Measurements from ENCODE around the gene ELMO3. TPM values are rescaled to one million over a fixed set of nuclear protein-coding genes. Genes with fewer than 3 reads are reported as not detected.

Gene ELMO3
- total RNA-seq, 1 donor: 0.09 TPM

GRCh38 chr16:67230809-67231660 is 32.1 kb downstream of the ELMO3 start:
- no peak for DNase-seq (ENCODE audit: low read depth)
- no peak for TF ChIP-seq CTCF (IDR thresholded peaks at IDR 0.05; ENCODE audit: insufficient read depth, low read length)
- no peak overlapping the region for H3K4me3 ChIP-seq (ENCODE audit: low read depth, low read length)

GRCh38 chr16:67233596-67233995 is 34.7 kb downstream of the ELMO3 start:
- no peak for DNase-seq (ENCODE audit: low read depth)
- no peak overlapping the region for H3K4me3 ChIP-seq (ENCODE audit: low read depth, low read length)
- no peak for TF ChIP-seq CTCF (IDR thresholded peaks at IDR 0.05; ENCODE audit: insufficient read depth, low read length)

GRCh38 chr16:67234180-67234597 is 35.3 kb downstream of the ELMO3 start:
- no peak overlapping the region for H3K4me3 ChIP-seq (ENCODE audit: low read depth, low read length)
- no peak for DNase-seq (ENCODE audit: low read depth)
- TF ChIP-seq CTCF (IDR thresholded peaks at IDR 0.05; ENCODE audit: insufficient read depth, low read length): no peak

GRCh38 chr16:67235816-67236562 is 37.1 kb downstream of the ELMO3 start:
- TF ChIP-seq CTCF (IDR thresholded peaks at IDR 0.05; ENCODE audit: insufficient read depth, low read length): no peak
- H3K4me3 ChIP-seq (ENCODE audit: low read depth, low read length): no peak overlapping the region
- DNase-seq (ENCODE audit: low read depth): no peak

- TF ChIP-seq CTCF (IDR thresholded peaks at IDR 0.05; ENCODE audit: insufficient read depth, low read length): no peak
- no peak overlapping the region for H3K4me3 ChIP-seq (ENCODE audit: low read depth, low read length)
- peak; percentile 22 for DNase-seq (ENCODE audit: low read depth)
Observed at GRCh38 chr16:67236563-67237395, 37.8 kb downstream of the ELMO3 start.

Measured in fibroblast of the aortic adventitia (primary cell).